Tibial nerve (tissue), 4 donors: ENCODE data around the gene LRRC66. TPM values are rescaled to one million over a fixed set of nuclear protein-coding genes. Genes with fewer than 3 reads are reported as not detected.

ENCODE experiments used
- DNase-seq, 2 donors: peaks; one replicate each; pipeline ENCODE4 v3.0.0-alpha.2; 2019; ENCODE audit warnings: low spot score in 2 of 2
- H3K27ac ChIP-seq, 4 donors: fragments of 200-600 bp; sonication (generic) in 3 of 4; one replicate each; pipeline ENCODE4 v1.5.1; 2017 to 2019; ENCODE audit warnings: mild to moderate bottlenecking in 1 of 4
- H3K27me3 ChIP-seq, 2 donors: fragments of 200-600 bp; sonication (generic) in 1 of 2; one replicate each; pipeline versions ENCODE4 v1.5.1 to v1.6.0; 2017 to 2019
- H3K36me3 ChIP-seq, 3 donors: fragments of 200-600 bp; sonication (generic); one replicate each; pipeline ENCODE4 v1.5.1; 2018 to 2019
- H3K4me1 ChIP-seq, 4 donors: fragments of 200-600 bp; sonication (generic) in 3 of 4; one replicate each; pipeline ENCODE4 v1.5.1; 2017 to 2019
- H3K4me3 ChIP-seq, 4 donors: fragments of 200-600 bp; sonication (generic) in 3 of 4; one replicate each; pipeline ENCODE4 v1.5.1; 2017 to 2019; ENCODE audit warnings: mild to moderate bottlenecking in 1 of 4, moderate library complexity in 1 of 4
- H3K9me3 ChIP-seq, 4 donors: fragments of 200-600 bp; sonication (generic) in 3 of 4; one replicate each; pipeline ENCODE4 v1.5.1; 2017 to 2019
- EP300 ChIP-seq, 2 donors: sonication (generic); formaldehyde crosslinking; IDR thresholded peaks; one replicate each; pipeline ENCODE4 v1.6.1; 2017; ENCODE audit warnings: antibody characterized with exemption in 2 of 2, mild to moderate bottlenecking in 1 of 2
- POLR2A ChIP-seq, 2 donors: fragments of 450-650 bp; IDR thresholded peaks; one replicate each; pipeline ENCODE4 v1.6.1; 2017; ENCODE audit warnings: antibody characterized with exemption in 2 of 2, mild to moderate bottlenecking in 2 of 2, moderate library complexity in 2 of 2
- WGBS, 2 donors: methylation state at CpG; one replicate each; pipeline ENCODE4 v1.1.5; 2018; 5-methylcytosine and 5-hydroxymethylcytosine counted together
- total RNA-seq, 4 donors: library from RNA; depleted of rRNA; stranded (reverse); fragments of >200 nt; gene quantifications; one replicate each; pipeline ENCODE4 v1.1.0, GENCODE V29; 2016
- TF ChIP-seq, protein P1 (sequence below), 5 experiments: fragments of 200-600 bp in 3 of 5; fragments of 450-650 bp in 2 of 5; sonication (generic) in 3 of 5; IDR thresholded peaks; one replicate each; pipeline ENCODE4 v1.5.1; 2016 to 2019; ENCODE audit warnings: antibody characterized with exemption in 5 of 5, mild to moderate bottlenecking in 3 of 5, moderate library complexity in 2 of 5

LRRC66 gene
- total RNA-seq, 4 donors from 2014 or later, result 0.84 to 2.4 (median 1.7) TPM

DNA sequence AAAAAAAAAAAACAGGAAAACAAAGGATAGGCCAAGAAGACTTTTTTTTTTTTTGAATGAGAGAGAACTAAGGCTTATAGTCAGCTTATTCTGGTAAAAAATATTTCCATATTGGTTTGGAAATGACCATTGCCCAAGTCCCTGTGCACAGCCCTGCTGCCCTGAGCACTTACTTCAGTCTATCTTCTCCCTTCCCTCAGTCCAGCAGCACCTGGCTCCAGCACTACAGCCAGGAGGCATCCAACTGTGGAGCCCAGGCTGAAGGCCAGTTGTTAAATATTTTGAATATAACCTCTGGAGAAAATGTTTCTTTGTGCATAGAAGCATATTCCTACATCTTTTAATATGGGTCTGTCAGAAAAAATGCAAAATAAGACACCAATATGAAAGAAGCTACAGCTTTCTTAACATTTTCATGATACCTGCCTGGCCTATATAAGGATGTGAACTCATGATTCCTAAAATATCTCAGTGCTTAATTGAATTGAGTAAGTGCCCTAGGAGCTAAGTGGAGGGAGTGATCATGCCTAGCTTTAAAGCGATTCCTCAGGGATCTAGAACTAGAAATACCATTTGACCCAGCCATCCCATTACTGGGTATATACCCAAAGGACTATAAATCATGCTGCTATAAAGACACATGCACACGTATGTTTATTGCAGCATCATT, 14.4 kb downstream of the LRRC66 start:
- Histone ChIP-seq H3K27ac (no peak overlapping the region), H3K4me1 (no peaks in the 10 kb centered on the region), H3K9me3 (no peaks in the 10 kb centered on the region), H3K4me3 (no peak overlapping the region), H3K27me3 (no peaks in the 10 kb centered on the region), H3K36me3 (peaks cover 0 to 8% (median 0%) of the 10 kb centered on the region in 3 donors)
- no peak for DNase-seq
- WGBS, 2 donors, result 91 to 92% methylated on average over 2 of the region's 2 CpGs
- TF ChIP-seq, protein P1, sequence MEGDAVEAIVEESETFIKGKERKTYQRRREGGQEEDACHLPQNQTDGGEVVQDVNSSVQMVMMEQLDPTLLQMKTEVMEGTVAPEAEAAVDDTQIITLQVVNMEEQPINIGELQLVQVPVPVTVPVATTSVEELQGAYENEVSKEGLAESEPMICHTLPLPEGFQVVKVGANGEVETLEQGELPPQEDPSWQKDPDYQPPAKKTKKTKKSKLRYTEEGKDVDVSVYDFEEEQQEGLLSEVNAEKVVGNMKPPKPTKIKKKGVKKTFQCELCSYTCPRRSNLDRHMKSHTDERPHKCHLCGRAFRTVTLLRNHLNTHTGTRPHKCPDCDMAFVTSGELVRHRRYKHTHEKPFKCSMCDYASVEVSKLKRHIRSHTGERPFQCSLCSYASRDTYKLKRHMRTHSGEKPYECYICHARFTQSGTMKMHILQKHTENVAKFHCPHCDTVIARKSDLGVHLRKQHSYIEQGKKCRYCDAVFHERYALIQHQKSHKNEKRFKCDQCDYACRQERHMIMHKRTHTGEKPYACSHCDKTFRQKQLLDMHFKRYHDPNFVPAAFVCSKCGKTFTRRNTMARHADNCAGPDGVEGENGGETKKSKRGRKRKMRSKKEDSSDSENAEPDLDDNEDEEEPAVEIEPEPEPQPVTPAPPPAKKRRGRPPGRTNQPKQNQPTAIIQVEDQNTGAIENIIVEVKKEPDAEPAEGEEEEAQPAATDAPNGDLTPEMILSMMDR (IDR thresholded peaks at IDR 0.05), result no peak
- TF ChIP-seq EP300 (IDR thresholded peaks at IDR 0.05), result no peak
- no peak for TF ChIP-seq POLR2A (IDR thresholded peaks at IDR 0.05)

- TF ChIP-seq, protein P1 (IDR thresholded peaks at IDR 0.05), result no peak
- no peak for TF ChIP-seq POLR2A (IDR thresholded peaks at IDR 0.05)
- TF ChIP-seq EP300 (IDR thresholded peaks at IDR 0.05), result no peak
- no peaks in the 10 kb centered on the region for H3K36me3 ChIP-seq
- H3K27ac ChIP-seq, result no peak overlapping the region
- no peak for DNase-seq
- H3K9me3 ChIP-seq, result no peaks in the 10 kb centered on the region
- H3K27me3 ChIP-seq, result no peaks in the 10 kb centered on the region
- no peaks in the 10 kb centered on the region for H3K4me1 ChIP-seq
- no peak overlapping the region for H3K4me3 ChIP-seq
Observed at GRCh38 chr4:52004414-52004813, 15.7 kb downstream of the LRRC66 start.

- DNase-seq, result no peak
- H3K27ac ChIP-seq, result no peak overlapping the region
- H3K27me3 ChIP-seq, result no peaks in the 10 kb centered on the region
- 91 to 97% methylated on average over 2 of the region's 2 CpGs for WGBS, 2 donors
- peaks cover 0 to 4% (median 0%) of the 10 kb centered on the region in 3 donors for H3K36me3 ChIP-seq
- H3K4me3 ChIP-seq, result no peak overlapping the region
- no peaks in the 10 kb centered on the region for H3K4me1 ChIP-seq
- TF ChIP-seq, protein P1 (IDR thresholded peaks at IDR 0.05), result no peak
- TF ChIP-seq POLR2A (IDR thresholded peaks at IDR 0.05) (no peak), EP300 (IDR thresholded peaks at IDR 0.05) (no peak)
- no peaks in the 10 kb centered on the region for H3K9me3 ChIP-seq
Observed at GRCh38 chr4:52001616-52002015, 18.5 kb downstream of the LRRC66 start.

- Histone ChIP-seq H3K4me1 (no peaks in the 10 kb centered on the region), H3K36me3 (peaks cover 0 to 26% (median 0%) of the 10 kb centered on the region in 3 donors), H3K9me3 (peaks cover 0 to 12% (median 0%) of the 10 kb centered on the region in 4 donors), H3K27me3 (no peaks in the 10 kb centered on the region), H3K27ac (no peak overlapping the region), H3K4me3 (no peak overlapping the region)
- WGBS, 2 donors, result 89 to 94% methylated on average over 5 of the region's 5 CpGs
- TF ChIP-seq POLR2A (IDR thresholded peaks at IDR 0.05) (no peak), EP300 (IDR thresholded peaks at IDR 0.05) (no peak)
- TF ChIP-seq, protein P1 (IDR thresholded peaks at IDR 0.05), result no peak
- no peak for DNase-seq
Observed at GRCh38 chr4:51999250-51999649, 20.9 kb downstream of the LRRC66 start.

DNA sequence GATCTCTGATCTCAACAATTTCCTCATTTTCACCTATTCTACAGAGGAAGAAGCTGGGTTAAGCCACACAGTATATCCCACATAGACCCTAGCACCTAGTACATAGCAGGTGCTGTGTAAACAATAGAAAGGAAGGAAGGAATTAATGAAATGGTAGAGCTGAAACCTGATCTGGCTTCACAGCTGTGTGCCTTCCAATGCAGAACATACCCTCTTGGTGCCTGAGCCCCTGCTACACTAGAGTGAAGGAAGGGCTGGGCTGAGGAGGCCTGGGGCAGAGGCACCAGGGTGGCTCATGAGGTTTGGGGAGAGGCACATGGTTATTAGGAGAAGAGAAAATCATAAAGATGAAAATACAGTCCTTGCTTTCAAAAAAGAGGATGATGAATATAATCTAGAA, 21.3 kb downstream of the LRRC66 start:
- Histone ChIP-seq H3K27ac (no peak overlapping the region), H3K4me1 (no peaks in the 10 kb centered on the region), H3K4me3 (no peak overlapping the region), H3K9me3 (peaks cover 0 to 12% (median 0%) of the 10 kb centered on the region in 4 donors), H3K36me3 (peaks cover 0 to 26% (median 0%) of the 10 kb centered on the region in 3 donors), H3K27me3 (no peaks in the 10 kb centered on the region)
- TF ChIP-seq EP300 (IDR thresholded peaks at IDR 0.05) (no peak), POLR2A (IDR thresholded peaks at IDR 0.05) (no peak)
- TF ChIP-seq, protein P1 (IDR thresholded peaks at IDR 0.05), result no peak
- no peak for DNase-seq
